Gastroesophageal sphincter (tissue), 3 donors: ENCODE measurements around the gene ARHGEF7.
"Not testable (repeated sequence)": the region's sequence is repeated elsewhere in the genome, so short reads cannot be mapped to it uniquely, and the experiment has no call there.

Experiments used
- CTCF ChIP-seq, 4 experiments: fragments of 200-600 bp in 2 of 4; fragments of 450-650 bp in 2 of 4; sonication (generic) in 1 of 4; IDR thresholded peaks; one replicate each; pipeline ENCODE4 v1.5.1; 2017 to 2019; ENCODE audit warnings: antibody characterized with exemption in 4 of 4, mild to moderate bottlenecking in 2 of 4, moderate library complexity in 2 of 4
- EP300 ChIP-seq: sonication (generic); formaldehyde crosslinking; IDR thresholded peaks from one replicate; pipeline ENCODE4 v1.6.1; 2017; ENCODE audit warnings: antibody characterized with exemption, mild to moderate bottlenecking
- POLR2A ChIP-seq, 2 donors: fragments of 450-650 bp; IDR thresholded peaks; one replicate each; pipeline ENCODE4 v1.6.1; 2017; ENCODE audit warnings: antibody characterized with exemption in 2 of 2, mild to moderate bottlenecking in 2 of 2, moderate library complexity in 1 of 2
- POLR2AphosphoS5 ChIP-seq: sonication (generic); formaldehyde crosslinking; IDR thresholded peaks from one replicate; pipeline ENCODE4 v1.6.1; 2017; ENCODE audit warnings: antibody characterized with exemption

GRCh38 chr13:111082769-111083168 lies 32.3 kb upstream of the ARHGEF7 start:
- TF ChIP-seq CTCF (IDR thresholded peaks at IDR 0.05); POLR2AphosphoS5; POLR2A (IDR thresholded peaks at IDR 0.05); EP300: not testable (repeated sequence)
